IMR-90 (cell line): ENCODE measurements around the gene PLEK2. TPM values are rescaled to one million over a fixed set of nuclear protein-coding genes. Genes with fewer than 3 reads are reported as not detected.

Experiments
- ATAC-seq: fragments of 200-7000 bp; cut with Tn5 transposase; 2 replicates; pipeline ENCODE4 v1.9.1; 2020; ENCODE audit warnings: low read depth, mild to moderate bottlenecking, moderate library complexity
- BruUV-seq: library from RNA; stranded (reverse); fragments of 400-500 nt; replicated peaks from 2 replicates; lab custom pipeline; 2021; lab: Mats Ljungman, UMichigan
- CTCF ChIA-PET: fragments of 300-600 bp; formaldehyde crosslinking; extraction: SDS; loops from one replicate; lab custom pipeline; 2021; ENCODE audit warnings: antibody characterized with exemption; lab: Yijun Ruan, JAX
- POLR2A ChIA-PET: fragments of 300-600 bp; sonication (Branson Sonifier 250); formaldehyde crosslinking; loops from one replicate; lab custom pipeline; 2022; ENCODE audit warnings: antibody characterized with exemption; ENCODE audit not compliant: unreplicated experiment; lab: Charles Lee
- DNase-seq: peaks from one replicate; pipeline ENCODE4 v3.0.0; 2013
- H2AFZ ChIP-seq: replicated peaks from 2 replicates; pipeline ENCODE3; 2013; ENCODE audit warnings: low read length, mild to moderate bottlenecking; ENCODE audit not compliant: poor library complexity
- H2AK5ac ChIP-seq: 2 replicates; pipeline ENCODE4 v1.6.1; 2013; ENCODE audit warnings: low read depth, low read length, inconsistent platforms
- H2AK9ac ChIP-seq: replicated peaks from 2 replicates; pipeline ENCODE3; 2013; ENCODE audit warnings: mild to moderate bottlenecking, low read depth, low read length, moderate library complexity; ENCODE audit not compliant: poor library complexity
- H2BK120ac ChIP-seq: 2 replicates; pipeline ENCODE4 v1.6.1; 2013; ENCODE audit warnings: low read depth, low read length, inconsistent platforms
- H2BK15ac ChIP-seq: 3 replicates; pipeline ENCODE4 v1.6.1; 2013; ENCODE audit warnings: low read depth, low read length, inconsistent platforms
- H2BK20ac ChIP-seq: 2 replicates; pipeline ENCODE4 v1.6.1; 2013; ENCODE audit warnings: low read depth, mild to moderate bottlenecking, inconsistent platforms, low read length, moderate library complexity
- H2BK5ac ChIP-seq: 2 replicates; pipeline ENCODE4 v1.6.1; 2013; ENCODE audit warnings: mild to moderate bottlenecking, low read depth, low read length, inconsistent platforms; ENCODE audit not compliant: poor library complexity, severe bottlenecking
- H3K14ac ChIP-seq: replicated peaks from 2 replicates; pipeline ENCODE4 v1.6.1; 2013; ENCODE audit warnings: low read depth, low read length, inconsistent platforms
- H3K18ac ChIP-seq: 2 replicates; pipeline ENCODE4 v1.6.1; 2013; ENCODE audit warnings: low read depth, low read length, control low read depth
- H3K23ac ChIP-seq: 2 replicates; pipeline ENCODE4 v1.6.1; 2013; ENCODE audit warnings: low read depth, low read length, inconsistent platforms
- H3K27ac ChIP-seq: 2 replicates; pipeline ENCODE4 v1.5.1; 2013; ENCODE audit warnings: mild to moderate bottlenecking, control low read depth, low read length; ENCODE audit not compliant: insufficient read depth
- H3K27me3 ChIP-seq: 2 replicates; pipeline ENCODE4 v1.6.1; 2013; ENCODE audit warnings: low read length; ENCODE audit not compliant: control insufficient read depth, insufficient read depth
- H3K36me3 ChIP-seq: 2 replicates; pipeline ENCODE4 v1.6.1; 2013; ENCODE audit warnings: low read length, mixed read lengths; ENCODE audit not compliant: control insufficient read depth, insufficient read depth
- H3K4ac ChIP-seq: 2 replicates; pipeline ENCODE4 v1.6.1; 2013; ENCODE audit warnings: low read depth, low read length, inconsistent platforms
- H3K4me1 ChIP-seq: 2 replicates; pipeline ENCODE4 v1.6.1; 2013; ENCODE audit warnings: low read length, mixed read lengths; ENCODE audit not compliant: control insufficient read depth, insufficient read depth
- H3K4me2 ChIP-seq: 2 replicates; pipeline ENCODE4 v1.6.1; 2013; ENCODE audit warnings: low read depth, mild to moderate bottlenecking, control low read depth, low read length, moderate library complexity
- H3K4me3 ChIP-seq: 2 replicates; pipeline ENCODE4 v1.5.1; 2013; ENCODE audit warnings: low read depth, mild to moderate bottlenecking, control low read depth, low read length, moderate library complexity; ENCODE audit not compliant: insufficient read depth
- H3K56ac ChIP-seq: 2 replicates; pipeline ENCODE4 v1.6.1; 2013; ENCODE audit warnings: low read length, inconsistent platforms; ENCODE audit not compliant: insufficient read depth; ENCODE audit errors: extremely low read depth
- H3K79me1 ChIP-seq, 2 experiments: 2 replicates each; pipeline ENCODE4 v1.6.1; 2013; ENCODE audit warnings: low read length in 2 of 2, inconsistent platforms in 1 of 2, low read depth in 1 of 2
- H3K9ac ChIP-seq: 2 replicates; pipeline ENCODE4 v1.6.1; 2013; ENCODE audit warnings: low read depth, low read length, control low read depth
- H3K9me1 ChIP-seq: 2 replicates; pipeline ENCODE4 v1.6.1; 2013; ENCODE audit warnings: low read length, inconsistent platforms; ENCODE audit not compliant: insufficient read depth
- H3K9me3 ChIP-seq: 2 replicates; pipeline ENCODE4 v1.6.1; 2013; ENCODE audit warnings: low read length; ENCODE audit not compliant: control insufficient read depth, insufficient read depth
- H4K20me1 ChIP-seq: 2 replicates; pipeline ENCODE4 v1.6.1; 2013; ENCODE audit warnings: low read length, inconsistent platforms; ENCODE audit not compliant: insufficient read depth
- H4K5ac ChIP-seq: 2 replicates; pipeline ENCODE4 v1.6.1; 2013; ENCODE audit warnings: mild to moderate bottlenecking, low read depth, low read length, control low read depth
- H4K8ac ChIP-seq, 2 experiments: 2 replicates each; pipeline ENCODE4 v1.6.1; 2013; ENCODE audit warnings: low read depth in 2 of 2, low read length in 2 of 2, control low read depth in 1 of 2, inconsistent platforms in 1 of 2
- H4K91ac ChIP-seq: 2 replicates; pipeline ENCODE4 v1.6.1; 2013; ENCODE audit warnings: low read depth, low read length, inconsistent platforms; ENCODE audit not compliant: insufficient read depth
- BHLHE40 ChIP-seq: fragments of 150-350 bp; IDR thresholded peaks from 2 replicates; pipeline ENCODE4 v1.6.1; 2016; ENCODE audit warnings: mild to moderate bottlenecking, low read depth, low read length
- CHD1 ChIP-seq: IDR thresholded peaks from 2 replicates; pipeline ENCODE4 v1.6.1; 2012; ENCODE audit warnings: low read depth, low read length, improper control_type of control experiment
- CTCF ChIP-seq: conservative IDR thresholded peaks from 2 replicates; pipeline ENCODE4 v1.5.1; 2012; ENCODE audit warnings: mild to moderate bottlenecking, low read depth, low read length, improper control_type of control experiment
- ELK1 ChIP-seq: fragments of 150-350 bp; IDR thresholded peaks from 2 replicates; pipeline ENCODE4 v1.6.1; 2016; ENCODE audit warnings: low read depth, mild to moderate bottlenecking, low read length, moderate library complexity, borderline replicate concordance
- FOS ChIP-seq: fragments of 150-350 bp; IDR thresholded peaks from 2 replicates; pipeline ENCODE4 v1.6.1; 2016; ENCODE audit warnings: low read depth, low read length
- MAFK ChIP-seq: IDR thresholded peaks from 2 replicates; pipeline ENCODE4 v1.6.1; 2012; ENCODE audit warnings: low read depth, low read length, improper control_type of control experiment
- MAZ ChIP-seq: IDR thresholded peaks from 2 replicates; pipeline ENCODE4 v1.6.1; 2012; ENCODE audit warnings: low read depth, mild to moderate bottlenecking, low read length, improper control_type of control experiment, moderate library complexity, borderline replicate concordance
- MXI1 ChIP-seq: IDR thresholded peaks from 2 replicates; pipeline ENCODE4 v1.6.1; 2012; ENCODE audit warnings: low read depth, mild to moderate bottlenecking, low read length, moderate library complexity, borderline replicate concordance
- NFE2L2 ChIP-seq: fragments of 150-350 bp; IDR thresholded peaks from 2 replicates; pipeline ENCODE4 v1.6.1; 2016; ENCODE audit warnings: low read depth, mild to moderate bottlenecking, low read length
- POLR2A ChIP-seq: IDR thresholded peaks from 2 replicates; pipeline ENCODE4 v1.6.1; 2012; ENCODE audit warnings: mild to moderate bottlenecking, low read depth, low read length
- RAD21 ChIP-seq: IDR thresholded peaks from 2 replicates; pipeline ENCODE4 v1.6.1; 2012; ENCODE audit warnings: low read length, improper control_type of control experiment
- RCOR1 ChIP-seq: IDR thresholded peaks from 2 replicates; pipeline ENCODE4 v1.6.1; 2012; ENCODE audit warnings: mild to moderate bottlenecking, low read length, improper control_type of control experiment; ENCODE audit not compliant: insufficient replicate concordance
- RFX5 ChIP-seq: IDR thresholded peaks from 2 replicates; pipeline ENCODE4 v1.8.0; 2012; ENCODE audit warnings: low read depth, mild to moderate bottlenecking, low read length, moderate library complexity
- SMC3 ChIP-seq: fragments of 150-350 bp; IDR thresholded peaks from 2 replicates; pipeline ENCODE4 v1.6.1; 2016; ENCODE audit warnings: low read depth, mild to moderate bottlenecking, antibody characterized with exemption, low read length, moderate library complexity
- USF2 ChIP-seq: fragments of 150-350 bp; IDR thresholded peaks from 2 replicates; pipeline ENCODE4 v1.6.1; 2017; ENCODE audit warnings: mild to moderate bottlenecking, antibody characterized with exemption, low read length, low read depth
- WGBS, 2 experiments: methylation state at CpG; one replicate each; pipeline versions ENCODE4 v1.1.5 to v1.1.7; 2013; ENCODE audit warnings: missing lambda C conversion rate in 2 of 2; ENCODE audit not compliant: insufficient read length in 1 of 2; ENCODE audit errors: extremely low coverage in 2 of 2; 5-methylcytosine and 5-hydroxymethylcytosine counted together
- dilution Hi-C: fragments of 300-500 bp; cut with HindIII; formaldehyde crosslinking; loops from one replicate; pipeline ENCODE4 v1.14.3; 2018; ENCODE audit warnings: low sequenced_read_pairs; ENCODE audit not compliant: unreplicated experiment
- in situ Hi-C: fragments of 300-500 bp; cut with MboI; formaldehyde crosslinking; loops from 3 replicates; pipeline ENCODE4 v1.14.3; 2019; ENCODE audit warnings: low sequenced_read_pairs, inconsistent platforms, mixed read lengths
- intact Hi-C: fragments of 100-400 bp; cut with micrococcal nuclease; formaldehyde crosslinking; loops from 2 replicates; pipeline ENCODE4 v1.10.0; 2022
- polyA plus RNA-seq, 3 experiments: library from polyadenylated mRNA; depleted of rRNA; stranded (reverse); fragments of >200 nt; gene quantifications; 2 replicates each; pipeline ENCODE4 v1.2.3, GENCODE V29; 2012; ENCODE audit warnings: low replicate concordance in 1 of 3
- total RNA-seq: library from RNA; depleted of rRNA; stranded (reverse); fragments of >200 nt; gene quantifications from 2 replicates; pipeline ENCODE4 v1.2.3, GENCODE V29; 2012

The PLEK2 gene
- total and polyA plus RNA-seq, 2 of the 4 experiments (the other 2 are of a cell fraction) = 1.7 to 2.5 TPM

- no peak overlapping the region for H2BK20ac ChIP-seq
- H2BK5ac ChIP-seq = no peak overlapping the region
- H3K18ac ChIP-seq = no peak overlapping the region
- in situ Hi-C loops (no loop called here), dilution Hi-C loops (no loop called here), intact Hi-C loops (no loop called here)
- no peak overlapping the region for H2BK120ac ChIP-seq
- ChIA-PET CTCF (interaction anchor here (0.9 kb wide), 1 partner anchor 30 kb away, joined by 3 read pairs; the partner anchor contains the start of gene ATP6V1D), POLR2A (no interaction called here)
- no TSS peak for BruUV-seq
- peaks cover 7% of the 10 kb centered on the region for H3K36me3 ChIP-seq
- H3K23ac ChIP-seq = no peak overlapping the region
- no peak overlapping the region for H3K27ac ChIP-seq
- no peak overlapping the region for H2AFZ ChIP-seq
- no peak overlapping the region for H3K14ac ChIP-seq
- H2AK9ac ChIP-seq = no peak overlapping the region
- no peaks in the 10 kb centered on the region for H4K20me1 ChIP-seq
- H3K27me3 ChIP-seq = no peaks in the 10 kb centered on the region
- no peak overlapping the region for H2AK5ac ChIP-seq
- no peak overlapping the region for H3K56ac ChIP-seq
- no peak overlapping the region for H4K5ac ChIP-seq
- DNase-seq (no peak), ATAC-seq (no peak)
- TF ChIP-seq MXI1 = no peak
- no peak for TF ChIP-seq ELK1
- TF ChIP-seq RCOR1 = no peak
- no peak for TF ChIP-seq RFX5
- no peak for TF ChIP-seq POLR2A
- no peak for TF ChIP-seq BHLHE40
- TF ChIP-seq SMC3 = no peak
- no peak for TF ChIP-seq NFE2L2
- no peak for TF ChIP-seq FOS
- no peak for TF ChIP-seq RAD21
- TF ChIP-seq CHD1 = no peak
- TF ChIP-seq USF2 = no peak
- no peak for TF ChIP-seq MAZ
- TF ChIP-seq MAFK = no peak
- TF ChIP-seq CTCF = no peak
- WGBS, 2 experiments = no CpG with 5 or more reads among the region's 3 CpGs
- H3K79me1 ChIP-seq = no peaks in the 10 kb centered on the region
- no peaks in the 10 kb centered on the region for H3K4me1 ChIP-seq
- no peak overlapping the region for H4K91ac ChIP-seq
- H3K4me2 ChIP-seq = no peak overlapping the region
- no peak overlapping the region for H3K4me3 ChIP-seq
- H2BK15ac ChIP-seq = no peak overlapping the region
- no peak overlapping the region for H3K4ac ChIP-seq
- no peak overlapping the region for H3K9ac ChIP-seq
- H3K9me1 ChIP-seq = no peaks in the 10 kb centered on the region
- H4K8ac ChIP-seq = no peak overlapping the region
- H3K9me3 ChIP-seq = no peaks in the 10 kb centered on the region
Measured at GRCh38 chr14:67389275-67389674, 22.7 kb downstream of the PLEK2 start.
